ENCODE data around the gene CHKA. TPM values are rescaled to one million over a fixed set of nuclear protein-coding genes. Genes with fewer than 3 reads are reported as not detected.

CHKA gene
- total and polyA plus RNA-seq, 2 donors from 2014 or later, result 23.2 to 26.3 TPM

- peak overlapping the region; percentile 58 to 87 for H3K27ac ChIP-seq (ENCODE audit: low read depth in 2 of 2, low read length in 2 of 2)
- H3K36me3 ChIP-seq (ENCODE audit: control insufficient read depth in 2 of 3, insufficient read depth in 3 of 3, low read length in 3 of 3), result no peaks in the 10 kb centered on the region
- DNase-seq, result peak in 1 of 5 donors; percentile 71
- H3K9me3 ChIP-seq (ENCODE audit: control insufficient read depth in 2 of 3, insufficient read depth in 1 of 3, low read length in 3 of 3), result no peaks in the 10 kb centered on the region
- H3K27me3 ChIP-seq (ENCODE audit: control insufficient read depth, insufficient read depth, low read length), result no peaks in the 10 kb centered on the region
- FAIRE-seq, result no peak
- intact Hi-C loops (cut with DNase I), result no loop called here
- H3K4me3 ChIP-seq (ENCODE audit: low read length in 3 of 3), result no peak overlapping the region
- H3K4me1 ChIP-seq (ENCODE audit: control insufficient read depth in 2 of 3, insufficient read depth in 2 of 3, low read depth in 1 of 3, low read length in 3 of 3), result peaks cover 0 to 41% (median 18%) of the 10 kb centered on the region in 3 donors
- TF ChIP-seq CTCF (IDR thresholded peaks at IDR 0.05; ENCODE audit: borderline replicate concordance, extremely low read depth, insufficient read depth), result no peak
- peak overlapping the region in 1 of 3 donors; percentile 31 for H3K9ac ChIP-seq (ENCODE audit: low read length in 3 of 3)
Observed at GRCh38 chr11:68013611-68014156, 107.5 kb downstream of the CHKA start.

GRCh38 chr11:68012843-68013610 lies 108.2 kb downstream of the CHKA start:
- Histone ChIP-seq H3K27ac (ENCODE audit: low read depth in 2 of 2, low read length in 2 of 2) (peak overlapping the region; percentile 59 to 87), H3K4me3 (ENCODE audit: low read length in 3 of 3) (no peak overlapping the region), H3K36me3 (ENCODE audit: control insufficient read depth in 2 of 3, insufficient read depth in 3 of 3, low read length in 3 of 3) (no peaks in the 10 kb centered on the region), H3K9ac (ENCODE audit: low read length in 3 of 3) (no peak overlapping the region), H3K9me3 (ENCODE audit: control insufficient read depth in 2 of 3, insufficient read depth in 1 of 3, low read length in 3 of 3) (no peaks in the 10 kb centered on the region), H3K27me3 (ENCODE audit: control insufficient read depth, insufficient read depth, low read length) (no peaks in the 10 kb centered on the region), H3K4me1 (ENCODE audit: control insufficient read depth in 2 of 3, insufficient read depth in 2 of 3, low read depth in 1 of 3, low read length in 3 of 3) (peaks cover 0 to 42% (median 18%) of the 10 kb centered on the region in 3 donors)
- TF ChIP-seq CTCF (IDR thresholded peaks at IDR 0.05; ENCODE audit: borderline replicate concordance, extremely low read depth, insufficient read depth), result no peak
- no peak for FAIRE-seq
- DNase-seq, result peak in 3 of 5 donors; percentile 43 to 89 (median 80)
- intact Hi-C loops (cut with DNase I), result no loop called here

DNA sequence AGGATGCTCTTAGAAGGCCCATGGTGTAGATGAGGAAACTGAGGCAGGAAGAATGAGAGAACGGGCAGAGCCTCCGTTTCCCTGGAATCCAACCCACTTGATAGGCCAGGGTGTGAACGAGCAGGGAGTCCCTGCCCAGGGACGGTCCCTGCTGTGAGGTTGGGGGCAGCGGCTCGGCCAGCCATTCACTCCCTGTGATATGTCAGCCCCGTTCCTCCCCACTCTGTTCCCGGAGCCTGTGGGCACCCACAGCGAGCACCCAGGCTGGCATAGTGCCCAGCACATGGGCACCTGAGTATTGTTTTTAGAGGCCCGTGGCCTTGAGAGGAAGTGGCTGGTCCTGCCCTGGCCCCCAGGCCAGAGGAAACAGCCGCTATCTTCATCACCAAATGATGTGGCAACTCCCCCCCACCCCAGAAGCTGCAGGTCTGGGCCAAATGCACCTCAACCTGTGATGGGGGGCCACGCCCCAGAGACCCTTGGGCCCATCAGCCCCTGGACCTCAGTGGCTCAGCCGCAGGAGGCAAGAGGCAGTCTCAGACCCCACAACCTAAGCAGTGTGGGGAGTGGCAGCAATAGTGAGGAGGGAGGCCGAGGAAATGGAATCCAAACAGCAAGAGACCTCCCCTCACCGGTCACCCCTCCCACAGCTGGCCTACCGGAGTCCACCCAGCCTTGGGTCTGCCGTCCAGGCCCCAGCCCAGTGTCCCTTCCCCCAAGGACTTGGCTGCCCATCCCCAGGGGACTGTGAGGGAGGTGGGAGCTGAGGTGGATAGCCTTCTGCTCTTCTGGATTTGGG lies 108.9 kb downstream of the CHKA start:
- Histone ChIP-seq H3K27ac (ENCODE audit: low read depth in 2 of 2, low read length in 2 of 2) (peak overlapping the region; percentile 59 to 95), H3K36me3 (ENCODE audit: control insufficient read depth in 2 of 3, insufficient read depth in 3 of 3, low read length in 3 of 3) (no peaks in the 10 kb centered on the region), H3K9me3 (ENCODE audit: control insufficient read depth in 2 of 3, insufficient read depth in 1 of 3, low read length in 3 of 3) (no peaks in the 10 kb centered on the region), H3K9ac (ENCODE audit: low read length in 3 of 3) (no peak overlapping the region), H3K27me3 (ENCODE audit: control insufficient read depth, insufficient read depth, low read length) (no peaks in the 10 kb centered on the region), H3K4me3 (ENCODE audit: low read length in 3 of 3) (no peak overlapping the region), H3K4me1 (ENCODE audit: control insufficient read depth in 2 of 3, insufficient read depth in 2 of 3, low read depth in 1 of 3, low read length in 3 of 3) (peaks cover 0 to 41% (median 18%) of the 10 kb centered on the region in 3 donors)
- DNase-seq, result peak in 1 of 5 donors; percentile 76
- FAIRE-seq, result no peak
- intact Hi-C loops (cut with DNase I), result no loop called here
- TF ChIP-seq CTCF (IDR thresholded peaks at IDR 0.05; ENCODE audit: borderline replicate concordance, extremely low read depth, insufficient read depth), result no peak
